Activated CD4-positive, alpha-beta T cell treated with anti-CD3 and anti-CD28 coated beads for 24 hours (primary cell): ENCODE results near the gene NDUFS6.
"Not testable (repeated sequence)": the region's sequence is repeated elsewhere in the genome, so short reads cannot be mapped to it uniquely, and the experiment has no call there.

ENCODE experiments used
- DNase-seq, 2 donors: peaks; one replicate each; pipeline ENCODE4 v3.0.0-alpha.2; 2020; ENCODE audit warnings: low read depth in 2 of 2

NDUFS6 gene

DNA sequence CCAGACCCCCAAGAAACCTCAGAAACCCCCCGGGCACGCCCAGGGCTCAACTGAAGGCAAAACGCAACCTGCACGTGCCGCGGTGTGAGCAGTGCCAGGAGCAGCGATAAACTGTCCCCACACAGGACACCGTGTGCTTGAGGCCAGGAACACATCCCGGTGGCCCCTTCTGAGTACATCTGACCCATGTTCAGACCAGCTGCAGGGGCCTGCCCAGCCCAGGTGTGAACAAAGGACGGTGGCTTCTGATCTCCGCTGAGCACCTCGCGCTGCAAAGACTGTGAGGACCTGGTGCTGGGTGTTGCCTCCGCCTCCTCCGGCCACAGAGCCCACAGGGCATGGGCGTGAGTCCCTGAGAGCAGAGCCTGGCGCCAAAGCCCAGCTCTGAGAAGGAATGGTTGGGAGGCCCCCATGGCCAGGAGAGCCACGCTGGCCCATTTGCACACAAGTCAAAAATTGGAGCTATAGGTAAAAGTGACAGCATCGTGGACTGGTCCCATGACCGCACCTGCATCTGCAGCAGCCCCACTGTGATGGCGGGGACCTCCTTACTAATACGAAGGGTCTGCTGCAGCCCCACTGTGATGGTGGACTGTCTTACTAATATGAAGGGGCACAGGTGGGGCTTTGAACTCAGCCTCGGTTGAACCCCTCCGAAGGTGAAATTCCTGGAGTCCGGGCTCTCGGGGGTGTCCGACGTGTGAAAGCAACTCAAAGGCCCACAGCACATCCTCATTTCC, 31.5 kb downstream of the NDUFS6 start:
- DNase-seq = no peak

DNA sequence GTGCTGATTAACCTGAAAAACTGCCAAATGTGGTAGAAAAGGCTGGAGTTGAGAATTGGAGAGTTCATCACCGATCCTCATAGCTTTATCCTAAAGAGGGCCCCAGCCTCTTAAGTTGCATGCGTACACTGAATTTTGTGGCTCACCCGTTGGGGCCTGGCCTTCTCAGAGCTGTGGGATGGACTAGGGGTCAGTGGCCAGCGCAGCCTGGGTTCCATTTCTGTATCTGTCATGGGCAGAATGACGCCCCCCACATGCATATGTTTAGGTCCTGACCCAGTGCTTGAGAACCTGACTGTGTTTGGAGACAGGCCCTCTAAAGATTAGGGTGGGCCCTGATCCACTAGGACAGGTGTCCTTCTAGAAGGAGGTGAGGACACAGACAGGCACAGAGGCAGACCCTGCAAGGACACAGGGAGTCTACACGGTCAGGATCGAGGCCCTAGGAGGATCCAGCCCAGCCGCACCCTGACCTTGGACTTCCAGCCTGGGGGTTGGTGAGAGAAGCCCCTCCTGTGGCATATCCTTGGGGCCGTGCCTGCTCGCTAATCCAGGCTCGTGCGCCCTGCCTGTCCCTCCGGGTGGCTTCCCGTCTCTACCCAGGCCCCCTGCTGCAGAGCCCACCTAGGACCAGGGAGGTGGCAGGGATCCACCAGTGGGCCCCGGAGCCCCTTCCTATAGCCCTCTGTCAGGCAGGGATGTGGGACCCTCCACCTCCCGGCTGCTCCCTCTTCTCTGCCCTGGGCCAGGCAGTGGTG, 32.2 kb downstream of the NDUFS6 start:
- DNase-seq = no peak

DNA sequence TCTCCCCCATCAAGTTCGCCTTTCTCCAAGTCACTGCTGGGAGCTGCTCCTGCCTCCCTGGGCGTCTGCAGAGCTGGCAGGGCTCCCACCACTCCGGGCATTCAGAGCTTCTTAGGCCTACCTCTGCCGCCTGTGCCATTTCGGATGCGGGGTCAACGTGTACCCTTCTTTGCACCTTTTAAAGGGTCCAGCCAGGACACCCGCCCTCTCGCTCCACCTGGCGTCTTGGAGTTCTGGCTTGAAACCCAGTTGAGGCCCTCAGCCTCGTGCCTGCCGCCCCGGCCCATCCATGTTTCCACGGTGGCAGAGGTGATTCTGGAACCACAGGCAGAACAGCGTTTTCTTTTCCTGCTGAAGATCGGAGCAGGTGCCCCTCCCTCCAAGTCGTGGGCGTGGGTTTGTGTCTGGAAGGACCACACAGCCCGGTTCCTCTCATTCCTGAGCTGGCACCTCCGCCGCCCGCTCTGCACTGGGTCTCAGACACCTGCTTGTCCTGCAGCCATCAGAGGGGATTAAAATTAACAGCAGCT, 32.9 kb downstream of the NDUFS6 start:
- DNase-seq = no peak

DNA sequence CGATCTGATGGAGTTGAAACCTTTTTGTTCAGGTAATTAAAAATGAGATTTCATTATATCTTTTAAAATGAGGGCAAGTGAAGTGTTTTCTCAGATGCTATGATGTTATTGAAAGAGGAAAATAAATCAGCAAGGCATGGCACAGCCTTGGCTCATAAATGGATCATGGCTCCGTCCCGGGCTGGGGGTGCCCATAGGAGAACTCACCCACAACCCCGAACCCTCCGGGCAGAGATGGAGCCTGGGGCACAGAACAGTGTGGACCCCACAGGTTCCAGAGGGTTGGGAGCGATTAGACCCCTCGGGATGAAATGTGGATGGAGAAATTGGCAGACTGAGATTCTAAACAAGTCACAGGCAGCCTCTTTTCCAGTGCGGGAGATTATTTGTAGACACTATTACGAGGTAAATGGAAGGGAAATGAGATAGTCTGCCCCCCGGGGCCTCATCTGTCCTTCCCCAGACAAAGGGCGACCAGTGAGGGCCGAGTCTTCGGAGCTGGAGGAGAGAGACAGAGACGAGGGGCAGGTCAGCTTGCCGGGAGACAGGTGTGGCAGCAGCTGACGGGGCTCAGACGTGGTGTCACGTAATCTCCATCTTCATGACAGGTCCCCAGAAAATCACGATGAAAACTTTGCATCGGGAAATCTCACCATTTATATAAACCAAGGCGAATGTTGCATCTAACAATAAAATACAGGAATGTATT, 33.7 kb downstream of the NDUFS6 start:
- DNase-seq = no peak

DNA sequence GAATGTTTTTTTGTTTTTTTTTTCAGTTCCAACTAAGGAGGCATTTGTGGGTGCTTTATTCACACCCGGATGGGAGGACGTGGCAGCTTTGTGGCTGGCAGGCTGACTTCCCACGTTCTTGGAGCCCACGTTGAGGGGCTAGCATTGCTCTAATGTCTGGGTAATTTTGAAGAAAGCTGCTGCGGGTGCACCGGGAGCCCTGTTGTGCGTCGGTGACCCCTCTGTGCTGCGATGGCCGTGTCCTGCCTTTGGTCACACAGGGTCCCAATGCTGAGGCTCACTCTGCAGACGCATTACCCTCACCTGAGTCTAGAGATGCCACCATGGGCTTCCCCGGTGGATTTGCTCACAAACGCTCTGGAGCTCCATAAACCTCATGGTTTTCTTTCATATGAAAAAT, 34.2 kb downstream of the NDUFS6 start:
- DNase-seq = no peak

DNA sequence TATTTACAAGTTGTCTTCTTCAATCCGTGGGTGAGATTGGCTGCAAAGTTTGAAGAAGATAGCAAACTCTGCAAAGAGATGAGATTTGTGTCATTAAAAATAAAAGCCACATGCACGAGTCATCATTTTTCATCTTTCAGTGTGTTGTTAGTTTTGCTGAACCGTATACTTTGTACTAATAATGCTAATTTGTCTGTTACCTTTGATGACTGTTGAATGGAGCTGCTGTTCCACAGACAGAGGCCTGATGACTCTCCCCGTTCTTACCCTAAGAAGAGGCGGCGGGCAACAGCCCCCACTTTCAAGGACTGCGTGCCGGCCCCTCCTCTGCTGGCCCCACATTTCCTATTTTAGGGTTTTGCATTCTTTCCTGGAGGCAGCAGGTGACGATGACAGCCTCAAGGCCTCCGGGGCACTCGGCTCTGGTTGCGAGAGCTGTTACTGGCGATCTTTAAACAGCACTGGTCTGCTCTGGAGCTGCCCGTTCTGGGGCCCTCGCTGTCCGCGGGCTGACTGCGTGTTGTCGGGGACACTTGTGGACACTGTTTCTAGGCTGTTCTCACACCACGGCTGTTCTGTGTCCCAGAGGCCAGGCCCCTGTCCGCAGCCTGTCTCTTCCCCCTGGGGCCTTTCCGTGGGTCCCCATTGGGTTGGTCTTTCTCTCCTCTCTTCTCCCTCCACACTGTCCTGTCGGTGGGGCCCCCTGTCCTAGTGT, 35.1 kb downstream of the NDUFS6 start:
- DNase-seq = no peak

DNA sequence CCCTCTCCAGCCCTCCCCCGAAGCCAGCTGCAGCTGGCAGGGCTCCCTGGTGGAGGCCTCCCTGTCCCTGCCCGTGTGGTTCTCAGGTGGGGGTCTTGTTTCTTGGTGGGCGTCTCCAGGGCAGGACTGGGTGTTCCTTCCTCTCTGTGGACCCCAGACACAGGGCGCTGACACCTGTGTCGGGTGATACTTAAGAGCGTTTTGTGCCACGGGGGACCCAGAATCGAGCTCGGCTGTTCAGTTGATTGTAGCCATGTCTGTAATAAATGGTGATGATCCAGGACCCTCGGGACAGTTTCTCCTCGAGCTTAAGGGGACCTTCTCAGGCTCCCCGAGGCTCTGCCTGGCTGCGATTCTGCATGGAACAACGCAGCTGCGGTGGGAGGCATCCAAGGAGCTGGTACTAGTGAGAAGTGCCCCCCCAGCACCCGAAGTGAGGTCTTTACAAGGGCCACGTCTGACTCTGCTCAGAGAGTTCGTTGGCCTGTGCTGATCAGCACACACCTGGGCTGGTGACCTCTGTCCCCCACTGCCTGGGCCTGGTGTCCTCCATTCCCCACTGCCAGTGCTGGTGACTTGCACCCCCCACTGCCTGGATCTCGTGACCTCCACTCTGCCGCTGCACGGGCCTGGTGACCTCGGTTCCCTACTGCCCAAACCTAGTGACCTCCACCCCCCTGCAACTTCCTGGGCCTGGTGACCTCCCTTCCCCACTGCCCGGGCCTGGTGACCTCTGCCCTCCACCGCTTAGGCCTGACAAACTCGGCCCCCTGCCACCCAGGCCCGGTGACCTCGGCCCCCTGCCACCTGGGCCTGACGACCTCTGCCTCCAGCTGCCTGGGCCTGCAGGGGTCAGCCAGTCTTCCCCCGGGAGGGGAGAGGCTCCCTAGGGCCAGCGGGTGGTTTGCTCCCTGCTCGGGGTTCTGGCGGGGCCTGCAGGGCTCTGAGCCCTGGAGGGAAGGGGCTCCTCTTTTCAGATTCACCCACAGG, 36.0 kb downstream of the NDUFS6 start:
- DNase-seq = no peak

DNA sequence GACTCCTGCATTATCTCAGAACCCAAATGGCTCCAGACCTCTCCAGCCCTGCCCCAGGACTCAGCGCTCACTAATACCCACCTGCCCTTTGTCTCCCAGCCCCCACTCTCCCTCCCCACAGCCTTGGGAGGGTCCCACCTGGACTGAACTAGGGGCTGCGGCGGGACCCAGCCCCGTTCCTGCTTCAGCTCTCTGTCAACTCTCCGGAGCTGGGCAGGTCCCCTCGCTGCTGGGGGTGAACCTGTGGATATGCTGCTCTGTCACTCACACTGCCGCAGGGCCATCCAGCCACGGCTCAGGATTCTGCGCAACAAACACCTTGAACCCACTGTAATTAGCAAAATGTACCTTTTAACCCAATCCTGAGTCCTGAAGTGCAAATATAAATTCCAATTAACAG, 36.8 kb downstream of the NDUFS6 start:
- no peak for DNase-seq

DNA sequence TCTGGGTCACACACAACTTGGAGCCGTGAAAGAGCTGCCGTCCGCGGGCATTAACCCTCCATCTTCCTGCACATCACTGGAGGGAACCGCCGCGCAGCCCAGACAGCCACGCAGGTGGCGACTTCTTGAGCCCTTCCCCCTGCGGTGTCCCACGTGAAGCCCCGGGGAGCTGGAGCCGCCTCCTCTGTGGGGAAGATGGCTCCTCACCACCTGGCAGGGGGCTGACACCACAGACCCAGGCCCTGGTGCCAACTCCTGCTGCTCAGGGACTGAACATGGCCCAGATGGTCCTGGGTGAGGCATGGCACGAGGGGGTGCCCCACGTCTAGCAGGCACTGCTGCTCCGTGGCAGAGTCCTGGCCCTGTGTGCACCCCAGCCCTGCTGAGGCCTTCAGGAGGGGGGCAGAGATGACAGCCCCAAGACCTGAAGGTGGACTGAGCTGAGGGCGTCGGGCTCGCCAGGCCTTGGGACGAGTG, 38.9 kb downstream of the NDUFS6 start:
- no peak for DNase-seq

DNA sequence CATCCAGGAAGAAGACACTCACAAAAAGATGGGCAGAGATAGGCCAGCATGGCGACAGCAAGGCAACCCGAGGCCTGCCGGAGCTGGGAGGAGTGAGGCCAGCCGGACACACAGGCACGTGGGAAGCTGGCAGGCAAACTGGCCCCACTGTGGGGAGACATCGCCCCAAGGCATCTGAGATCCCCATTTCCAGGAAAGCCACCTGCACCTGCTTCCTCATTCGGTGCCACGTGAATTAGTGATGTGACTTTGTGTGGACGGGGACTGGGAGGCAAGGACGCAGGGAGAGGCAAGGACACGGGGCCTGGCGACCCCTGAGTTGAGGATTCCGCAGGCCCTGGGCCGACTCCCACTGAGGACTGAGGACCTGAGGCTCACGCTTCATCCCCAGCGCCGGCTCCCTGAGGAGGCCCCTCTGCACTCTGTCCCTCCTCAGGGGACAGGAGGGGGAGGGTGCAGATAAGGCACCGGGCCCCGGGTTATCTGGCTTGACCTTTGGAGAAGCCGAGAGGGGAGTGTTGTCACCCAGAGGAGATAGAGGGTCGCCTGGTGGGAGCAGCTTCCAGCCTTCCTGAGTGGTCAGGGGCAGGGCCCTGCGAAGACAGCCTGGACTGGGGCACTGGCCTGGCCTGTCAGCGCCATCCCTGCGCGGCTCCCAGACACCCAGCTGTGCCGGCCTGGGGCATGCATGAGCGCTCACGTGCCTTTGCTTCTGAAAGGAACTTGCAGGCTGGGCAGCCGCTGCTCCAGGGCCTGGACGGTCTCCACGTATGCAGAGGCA, 39.7 kb downstream of the NDUFS6 start:
- no peak for DNase-seq

DNA sequence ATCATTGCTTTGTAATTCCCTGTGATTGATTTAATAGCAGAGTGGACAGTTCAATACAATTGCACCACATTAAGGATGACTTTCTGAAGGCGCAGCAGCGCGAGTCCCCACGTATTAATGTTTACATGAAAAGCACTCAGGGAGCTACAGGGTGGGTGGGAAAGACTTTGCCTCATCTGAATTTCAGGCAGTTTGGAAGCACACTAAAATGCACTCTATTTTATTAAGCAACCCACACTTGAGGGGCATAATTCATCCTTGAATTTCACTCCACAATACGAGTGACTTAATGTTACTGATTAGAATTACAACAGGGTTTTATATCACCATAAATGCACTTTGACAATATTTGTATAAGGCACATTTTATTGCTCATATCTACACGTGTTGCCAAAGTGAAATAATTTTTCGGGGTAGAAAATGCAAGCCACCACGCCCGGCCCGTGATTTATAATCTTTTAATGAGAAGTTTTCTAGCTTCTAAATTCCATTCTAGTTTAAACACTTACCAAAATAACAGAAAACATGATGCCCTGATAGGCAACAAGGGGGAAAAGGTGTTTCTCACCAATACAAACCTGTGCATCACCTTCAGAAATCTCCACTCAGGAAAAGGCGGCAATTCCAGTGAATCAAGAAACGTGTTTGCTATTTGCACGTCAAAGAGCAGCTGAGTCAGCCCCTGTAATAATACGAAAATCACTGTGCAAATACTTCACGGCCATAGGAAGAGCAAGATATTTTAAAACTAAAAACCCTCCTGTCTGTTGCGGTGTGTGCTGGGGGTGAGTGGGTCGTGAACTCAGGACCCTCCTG, 41.0 kb downstream of the NDUFS6 start:
- no peak for DNase-seq

DNA sequence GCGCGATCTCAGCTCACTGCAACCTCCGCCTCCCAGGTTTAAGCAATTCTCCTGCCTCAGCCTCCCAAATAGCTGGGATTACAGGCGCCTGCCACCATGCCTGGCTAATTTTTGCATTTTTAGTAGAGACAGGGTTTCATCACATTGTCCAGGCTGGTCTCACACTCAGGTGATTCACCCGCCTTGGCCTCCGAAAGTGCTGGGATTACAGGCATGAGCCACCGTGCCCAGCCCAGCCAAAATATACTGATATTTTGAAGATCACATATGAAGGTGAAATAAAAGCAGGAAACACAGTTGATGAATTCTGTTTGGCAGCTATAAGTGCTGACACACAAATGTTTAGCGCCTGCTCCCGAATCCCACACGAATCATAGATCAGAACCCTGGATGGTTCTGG, 42.6 kb downstream of the NDUFS6 start:
- not testable (repeated sequence) for DNase-seq

DNA sequence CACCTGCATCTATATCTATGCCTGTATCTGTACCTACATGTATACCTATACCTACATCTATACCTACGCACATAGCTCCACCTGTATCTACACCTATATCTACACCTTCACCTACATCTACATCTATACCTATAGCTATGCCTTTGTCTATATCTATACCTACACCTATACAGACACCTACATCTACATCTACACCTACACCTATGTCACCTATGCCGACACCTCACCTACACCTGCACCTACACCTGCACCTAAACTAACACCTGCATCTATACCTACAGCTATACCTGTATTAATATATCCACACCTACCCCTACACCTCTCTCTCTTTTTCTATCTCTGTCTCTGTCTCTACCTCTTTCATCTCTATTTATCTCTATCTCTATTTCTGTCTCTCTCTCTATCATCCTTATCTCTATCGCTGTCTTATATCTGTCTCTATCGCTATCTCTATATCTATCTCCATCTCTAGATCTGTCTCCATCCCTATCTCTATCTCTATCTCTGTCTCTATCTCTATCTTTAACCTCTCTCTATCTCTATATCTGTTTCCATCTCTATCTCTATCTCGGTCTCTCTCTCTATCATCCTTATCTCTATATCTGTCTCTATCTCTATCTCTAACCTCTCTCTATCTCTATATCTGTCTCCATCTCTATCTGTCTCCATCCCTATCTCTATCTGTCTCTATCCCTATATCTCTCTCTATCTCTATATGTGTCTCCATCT, 43.7 kb downstream of the NDUFS6 start:
- no peak for DNase-seq

DNA sequence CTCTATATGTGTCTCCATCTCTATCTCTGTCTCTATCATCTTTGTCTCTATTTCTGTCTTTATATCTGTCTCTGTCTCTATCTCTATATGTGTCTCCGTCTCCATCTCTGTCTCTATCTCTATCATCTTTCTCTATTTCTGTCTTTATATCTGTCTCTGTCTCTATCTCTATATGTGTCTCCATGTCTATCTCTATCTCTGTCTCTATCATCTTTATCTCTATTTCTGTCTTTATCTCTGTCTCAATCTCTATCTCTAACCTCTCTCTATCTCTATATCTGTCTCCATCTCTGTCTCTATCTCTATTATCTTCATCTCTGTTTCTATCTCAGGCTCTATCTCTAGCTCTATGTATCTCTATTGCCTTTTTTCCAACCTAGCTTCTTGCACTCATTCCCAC, 44.5 kb downstream of the NDUFS6 start:
- no peak for DNase-seq

DNA sequence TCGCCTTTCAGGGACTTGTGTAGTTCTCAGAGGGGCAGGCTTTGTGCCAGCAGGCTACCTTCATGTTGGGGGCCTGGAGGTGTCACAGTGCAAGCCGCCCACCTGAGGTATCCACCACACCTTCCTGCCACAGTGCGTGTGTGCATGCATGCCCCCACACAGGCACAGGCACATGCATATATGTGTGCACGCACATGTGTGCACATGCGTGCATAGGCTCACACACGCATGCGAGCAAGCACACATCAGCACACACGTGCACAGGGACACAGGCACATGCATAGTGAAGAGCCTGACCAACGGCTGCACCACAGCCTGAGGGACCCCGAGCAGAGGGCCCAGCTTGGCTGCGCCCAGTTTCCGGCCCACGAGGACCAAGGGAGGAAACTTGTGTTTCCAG, 45.4 kb downstream of the NDUFS6 start:
- no peak for DNase-seq

DNA sequence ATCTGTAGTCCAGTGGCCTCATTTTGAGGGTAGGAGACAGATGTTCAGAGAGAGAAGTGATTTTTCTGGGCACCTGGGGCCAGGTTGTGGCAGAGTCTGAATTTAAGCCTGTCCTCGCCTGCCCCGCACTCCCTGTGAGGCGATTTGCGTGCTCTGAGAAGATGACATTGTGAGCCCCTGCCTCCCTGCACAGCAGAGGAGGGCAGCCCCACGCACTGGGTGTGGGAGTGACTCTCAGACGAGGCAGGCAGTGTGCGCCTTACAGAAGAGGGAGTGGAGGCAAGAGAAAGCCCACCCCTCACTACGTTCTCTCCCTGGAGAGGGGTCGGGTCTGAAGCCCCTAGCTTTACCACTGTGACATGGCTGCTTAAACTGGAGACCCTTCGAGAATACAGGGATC, 45.8 kb downstream of the NDUFS6 start:
- no peak for DNase-seq

DNA sequence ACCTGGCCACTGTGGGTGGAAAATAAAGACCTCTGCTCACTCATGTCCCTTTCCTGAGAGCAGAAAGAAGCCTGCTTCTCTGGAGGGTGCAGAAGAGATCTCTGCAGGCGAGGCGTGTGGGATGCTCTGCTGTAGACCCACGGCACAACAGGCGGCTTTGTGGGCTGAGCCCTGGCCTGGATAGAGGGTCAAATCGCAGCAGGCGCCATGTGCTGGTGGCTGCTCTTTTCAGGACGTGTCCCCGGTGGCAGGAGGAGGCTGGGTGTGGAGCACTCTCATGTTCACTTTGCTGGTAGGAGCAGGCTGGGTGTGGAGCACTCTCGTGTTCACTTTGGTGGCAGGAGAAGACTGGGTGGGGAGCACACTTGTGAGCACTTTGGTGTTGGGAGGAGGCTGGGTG, 46.4 kb downstream of the NDUFS6 start:
- DNase-seq = no peak
